Pulmonary artery endothelial cell (primary cell): ENCODE results near the gene DTD1. TPM values are rescaled to one million over a fixed set of nuclear protein-coding genes. Genes with fewer than 3 reads are reported as not detected.
A peak's percentile ranks its signal among the peaks of the same experiment; 100 is the strongest.

Experiments
- DNase-seq: peaks from one replicate; pipeline ENCODE4 v3.0.0-alpha.2; 2011; ENCODE audit warnings: low read depth, low spot score
- total RNA-seq: library from RNA; depleted of rRNA; stranded (reverse); fragments of >200 nt; gene quantifications from 2 replicates; pipeline ENCODE4 v1.2.3, GENCODE V29; 2014

The DTD1 gene
- total RNA-seq, 1 donor from 2014 or later: 146 TPM

DNA sequence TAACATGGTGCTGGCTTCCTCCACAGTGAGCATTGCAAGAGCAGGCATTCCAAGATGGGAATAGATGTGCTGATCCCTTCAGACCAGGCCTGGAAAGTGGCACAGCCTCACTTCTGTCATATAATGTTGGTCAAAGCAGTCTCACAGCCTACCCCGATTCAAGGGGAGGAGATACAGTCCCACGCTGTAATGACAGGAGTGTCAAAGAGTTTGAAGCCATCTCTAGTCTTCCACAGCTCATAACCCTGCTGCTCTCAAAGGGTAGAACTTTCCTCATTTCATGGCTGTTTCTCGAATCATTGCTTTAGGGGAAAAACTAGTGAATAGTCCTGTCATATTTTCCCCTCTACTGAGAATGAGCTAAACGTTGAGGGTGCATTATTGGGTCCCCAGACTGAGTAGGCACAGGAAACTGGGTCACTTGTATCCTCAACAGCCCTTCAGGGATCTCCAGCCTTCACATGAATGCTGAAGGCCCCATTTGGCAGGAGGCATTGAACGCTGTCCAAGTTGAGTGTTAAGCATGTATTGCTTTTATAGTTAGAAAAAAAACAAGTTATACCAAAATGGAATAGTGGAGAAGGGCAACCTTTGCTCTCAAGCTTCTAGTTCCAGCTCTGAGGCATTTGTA is 27.3 kb downstream of the DTD1 start:
- DNase-seq: no peak

DNA sequence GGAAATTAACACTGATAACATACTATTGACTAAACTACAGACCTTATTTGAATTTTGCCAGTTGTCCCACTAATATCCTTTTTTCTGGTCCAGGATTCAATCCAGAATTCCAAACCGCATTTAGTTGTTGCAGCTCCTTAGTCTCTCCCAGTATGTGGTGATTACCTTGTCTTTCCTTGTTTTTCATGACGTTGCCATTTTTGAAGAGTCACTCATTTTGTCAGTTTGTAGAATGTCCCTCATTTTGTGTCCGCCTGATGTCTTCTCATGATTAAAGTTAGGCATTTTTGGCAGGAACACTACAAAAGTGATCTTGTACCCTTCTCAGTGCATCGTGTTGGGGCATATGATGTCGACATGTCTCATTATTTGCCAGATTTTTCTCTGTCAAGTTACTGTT is 33.1 kb downstream of the DTD1 start:
- DNase-seq: no peak

DNA sequence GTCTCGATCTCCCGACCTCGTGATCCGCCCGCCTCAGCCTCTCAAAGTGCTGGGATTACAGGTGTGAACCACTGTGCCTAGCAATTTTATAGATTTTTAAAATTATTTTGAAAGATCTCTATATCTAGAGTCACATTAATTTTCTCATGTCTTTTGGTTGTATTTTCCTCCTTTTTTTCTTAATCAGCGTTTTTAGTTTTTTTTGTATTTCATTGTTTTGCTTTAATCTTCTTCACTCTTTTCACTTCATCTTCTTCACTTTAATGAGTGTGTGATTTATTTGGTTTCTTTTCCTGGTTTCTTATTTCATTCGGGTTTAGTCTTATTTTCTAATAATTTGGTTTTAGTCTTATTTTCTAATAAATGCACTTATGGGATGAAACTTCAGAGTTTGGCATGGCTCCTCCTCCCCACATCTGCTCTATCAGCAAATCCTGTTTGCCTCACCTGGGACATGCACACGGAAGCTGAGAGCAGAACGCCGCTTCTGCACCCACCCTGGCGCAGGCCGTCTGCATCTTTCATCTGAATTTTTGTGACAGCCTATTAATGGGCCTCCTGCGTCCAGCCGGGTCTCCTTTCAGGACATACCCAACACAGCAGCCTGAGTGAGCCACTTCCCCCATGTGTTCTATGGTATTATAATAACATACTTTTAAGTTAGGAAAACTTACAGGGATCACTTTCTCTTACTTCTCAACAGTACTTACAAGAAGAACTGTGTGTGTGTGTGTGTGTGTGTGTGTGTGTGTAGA is 35.5 kb downstream of the DTD1 start:
- DNase-seq: no peak

DNA sequence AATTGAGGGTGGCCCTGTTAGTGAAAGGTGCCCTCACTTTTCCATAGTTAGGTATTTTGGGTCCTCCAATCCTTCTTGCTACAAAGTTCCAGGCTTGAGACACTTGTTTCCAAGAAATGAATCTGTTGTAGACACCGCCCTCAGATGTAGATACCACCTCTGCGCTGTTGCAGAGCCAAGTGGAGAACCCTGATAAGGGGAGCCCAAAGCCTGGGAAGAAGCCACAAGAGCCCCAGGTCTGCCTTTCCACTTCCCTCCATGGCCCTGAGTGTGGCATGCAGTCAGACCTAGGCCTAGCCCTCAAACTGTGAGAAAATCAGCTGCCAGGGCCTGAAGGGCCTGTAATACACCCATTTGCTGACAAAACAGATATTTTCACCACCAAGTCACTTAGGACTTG is 37.1 kb downstream of the DTD1 start:
- no peak for DNase-seq

DNA sequence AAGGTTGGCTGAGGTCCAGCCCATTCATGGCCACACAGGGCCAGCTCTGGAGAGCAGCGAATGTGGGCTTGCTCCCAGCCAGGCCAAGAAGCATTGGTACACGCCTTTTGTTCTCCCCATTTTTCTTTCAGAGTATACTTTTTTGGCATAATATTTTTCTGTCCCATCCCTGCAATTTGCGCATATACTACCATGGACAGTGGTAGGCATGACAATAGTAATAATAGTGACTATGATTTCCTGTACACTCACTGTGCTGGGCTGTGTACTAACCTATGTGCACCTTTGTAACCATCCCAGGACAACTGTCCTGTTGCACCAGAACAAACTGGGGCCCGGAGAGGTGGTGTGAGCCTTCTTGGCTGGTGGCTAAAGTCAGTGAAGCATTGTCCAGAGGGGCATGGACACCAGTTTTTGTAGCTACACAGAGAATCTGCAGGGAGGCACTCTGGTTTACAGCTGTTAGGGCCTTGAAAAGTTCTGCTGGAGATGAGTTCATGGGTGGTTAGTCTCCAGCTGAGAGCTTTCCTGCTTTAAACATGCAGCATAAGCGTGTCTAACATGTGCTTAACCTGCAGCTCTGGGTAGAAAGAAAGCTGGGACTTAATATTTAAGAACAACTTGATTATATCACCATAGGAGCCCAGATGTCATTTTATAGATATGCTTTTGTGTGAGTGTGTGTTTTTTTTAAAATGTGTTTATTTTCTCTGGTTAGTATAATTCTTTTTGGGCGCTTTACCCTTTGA is 38.2 kb downstream of the DTD1 start:
- DNase-seq: no peak

DNA sequence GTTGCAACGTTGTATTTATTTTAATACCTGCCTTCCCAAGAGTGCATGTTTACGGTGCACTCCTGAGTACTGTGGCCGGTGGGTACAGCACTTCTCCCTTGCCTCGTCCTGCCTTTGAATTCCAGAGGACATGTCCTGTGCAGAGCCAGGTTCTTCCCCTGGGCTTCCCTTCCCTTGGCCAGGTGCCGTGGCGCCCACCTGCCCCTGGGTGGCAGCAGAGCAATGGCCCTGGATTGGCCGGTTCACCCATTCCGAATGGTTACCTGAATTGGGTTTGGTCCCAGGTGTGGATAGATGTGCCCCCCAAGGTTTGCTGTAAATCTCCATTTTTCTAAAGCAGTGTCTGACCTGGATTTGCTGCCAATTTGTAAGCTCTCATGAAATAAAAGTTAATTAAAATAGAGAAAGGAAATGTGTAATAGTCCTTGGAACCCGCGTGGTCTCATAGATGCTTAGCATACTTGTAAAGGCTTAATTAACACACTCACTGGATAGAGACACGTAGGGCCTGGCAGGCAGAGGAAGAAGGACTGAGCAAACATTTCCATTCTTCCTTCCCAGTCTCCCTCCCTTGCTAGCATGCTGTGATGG is 40.6 kb downstream of the DTD1 start:
- no peak for DNase-seq

DNA sequence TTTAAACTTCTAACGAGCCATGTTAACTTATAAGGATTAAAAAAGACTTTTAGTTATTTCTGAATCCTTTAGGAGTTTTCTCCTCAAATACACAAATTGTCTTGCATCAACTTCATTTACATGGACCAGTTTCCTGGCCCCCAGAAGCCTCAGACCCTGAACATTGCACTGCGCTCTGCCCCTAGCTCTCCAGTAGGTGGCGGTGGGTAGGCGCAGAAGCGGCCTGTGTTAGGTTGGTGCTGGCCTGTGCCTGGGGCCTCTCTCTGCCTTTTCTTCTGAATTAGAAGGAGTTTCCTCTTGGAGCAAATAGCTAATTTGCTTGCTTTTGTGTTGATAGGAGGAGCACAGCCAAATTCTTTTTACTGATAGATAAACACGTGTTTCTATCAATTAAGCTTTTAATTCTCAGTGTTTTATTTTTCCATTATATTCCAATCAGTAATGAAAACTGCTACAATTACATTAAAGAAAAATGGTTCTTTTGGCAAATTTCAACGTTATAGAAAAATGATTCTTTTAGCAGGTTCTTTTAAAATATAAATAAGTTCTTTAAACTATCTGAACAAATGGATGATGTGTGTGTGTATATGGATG is 44.4 kb downstream of the DTD1 start:
- DNase-seq: peak; percentile 17

DNA sequence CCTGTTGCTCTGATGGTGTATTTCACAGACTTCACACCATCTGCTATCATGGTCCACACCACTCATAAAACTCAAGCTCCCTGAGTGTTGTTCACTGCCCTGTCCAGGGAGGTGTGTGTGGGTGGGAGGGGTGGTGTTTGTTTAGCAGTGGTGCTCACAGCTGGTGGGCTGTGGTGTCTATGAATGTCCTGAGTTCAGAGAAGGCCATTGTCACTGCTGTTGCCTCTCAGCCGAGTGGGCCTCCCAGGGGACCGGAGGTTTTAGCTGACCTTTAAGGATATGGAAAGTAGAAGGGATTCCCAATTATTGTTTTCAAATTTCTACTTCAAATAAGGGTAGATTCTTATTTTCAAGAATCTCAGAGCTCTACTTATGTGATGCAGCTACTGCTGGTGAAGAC is 45.6 kb downstream of the DTD1 start:
- no peak for DNase-seq

DNA sequence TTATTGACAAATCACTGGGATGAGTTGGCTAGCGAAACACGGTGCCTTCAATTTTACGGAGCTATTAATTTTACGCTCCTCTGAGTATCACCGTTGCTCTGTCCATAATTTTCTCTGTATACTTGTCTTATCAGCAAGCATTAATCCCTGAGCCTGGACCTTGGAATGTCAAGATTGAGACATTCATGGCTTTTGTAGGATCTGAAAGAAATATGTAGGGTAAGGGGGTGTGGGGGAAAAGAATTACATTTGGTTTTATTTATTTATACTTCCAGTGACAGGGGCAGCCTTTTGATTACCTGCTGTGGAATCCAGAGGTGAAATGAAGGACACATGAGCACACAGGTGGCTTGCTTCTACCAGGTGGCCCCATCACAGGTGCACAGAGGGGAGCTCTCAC is 46.6 kb downstream of the DTD1 start:
- DNase-seq: no peak

DNA sequence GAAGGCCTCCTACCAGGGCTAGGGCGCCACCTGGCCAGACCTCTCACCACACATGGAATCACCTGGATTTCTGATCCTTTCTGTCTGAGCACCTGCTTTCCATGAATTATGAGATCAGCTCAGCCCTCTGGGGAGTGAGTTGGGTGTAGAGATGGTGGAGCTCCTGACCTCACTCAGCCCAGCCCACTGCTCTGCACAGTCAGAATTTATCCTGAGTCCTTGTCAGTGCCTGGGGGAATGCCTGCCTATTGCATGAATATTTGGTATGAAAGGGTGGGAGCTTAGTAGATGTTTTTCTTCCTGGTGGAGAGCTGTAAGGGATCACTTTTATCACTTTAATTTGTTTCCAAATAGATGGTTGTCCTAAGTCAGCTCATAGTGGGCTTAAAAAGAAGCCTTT is 47.5 kb downstream of the DTD1 start:
- no peak for DNase-seq

DNA sequence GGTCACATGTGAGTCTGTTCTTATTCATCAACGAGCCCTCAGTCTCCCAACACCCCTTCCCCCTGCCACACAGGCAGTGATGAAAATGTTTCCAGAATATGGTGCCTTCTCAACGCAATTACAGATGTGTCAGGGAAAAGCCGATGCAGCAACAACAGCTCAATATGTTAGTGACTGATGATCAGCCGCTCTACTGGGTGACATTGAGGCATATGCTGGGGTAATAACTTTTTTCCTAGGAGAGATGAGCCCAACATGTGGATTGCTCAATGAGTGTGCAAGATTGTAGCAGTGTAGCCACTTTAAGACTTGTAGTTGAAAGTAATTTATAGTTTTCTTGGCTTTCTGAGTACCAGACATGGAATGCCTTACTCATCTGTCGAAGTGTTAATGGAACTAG is 49.4 kb downstream of the DTD1 start:
- DNase-seq: no peak

DNA sequence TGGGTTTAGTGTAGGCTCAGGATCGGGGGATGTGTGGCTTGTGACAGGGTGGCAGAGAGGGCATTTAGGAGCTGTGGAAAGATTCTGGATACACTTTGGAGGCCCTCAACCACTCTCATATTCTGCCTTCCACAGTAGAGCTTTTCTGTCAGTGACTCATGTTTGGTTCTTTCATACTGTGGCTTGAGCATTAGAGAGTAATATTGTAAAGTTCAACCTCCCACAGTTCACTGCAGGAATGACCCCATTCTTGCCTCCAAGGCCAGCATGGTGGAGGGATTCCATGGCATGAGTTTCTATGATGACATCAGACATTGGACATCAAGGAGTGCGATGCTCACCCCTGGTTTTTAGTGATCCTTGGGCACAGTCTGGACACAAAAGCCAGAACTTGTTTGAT is 50.9 kb downstream of the DTD1 start:
- no peak for DNase-seq

DNA sequence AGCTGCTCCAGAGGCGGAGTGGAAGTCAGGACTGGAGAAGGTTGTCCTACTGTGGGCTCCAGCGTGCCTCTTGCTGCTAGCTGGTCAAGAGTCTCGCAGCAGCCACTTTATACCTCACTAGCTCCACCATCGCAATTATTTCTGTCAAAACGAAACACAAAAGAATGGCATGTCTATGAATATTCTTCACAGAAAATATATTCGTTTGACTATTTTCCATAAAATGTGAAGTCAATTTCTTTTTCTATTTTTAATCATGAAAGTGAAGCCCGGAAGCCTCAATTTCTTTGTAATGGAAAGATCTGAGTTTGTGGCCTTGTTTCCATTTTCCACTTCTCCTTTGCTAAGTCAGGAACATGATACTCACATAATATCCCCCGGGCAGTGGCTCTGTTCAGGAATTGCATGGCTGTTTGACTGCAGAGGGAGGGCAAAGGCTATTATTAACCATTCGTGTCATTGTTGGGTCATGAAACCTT is 51.7 kb downstream of the DTD1 start:
- DNase-seq: no peak

DNA sequence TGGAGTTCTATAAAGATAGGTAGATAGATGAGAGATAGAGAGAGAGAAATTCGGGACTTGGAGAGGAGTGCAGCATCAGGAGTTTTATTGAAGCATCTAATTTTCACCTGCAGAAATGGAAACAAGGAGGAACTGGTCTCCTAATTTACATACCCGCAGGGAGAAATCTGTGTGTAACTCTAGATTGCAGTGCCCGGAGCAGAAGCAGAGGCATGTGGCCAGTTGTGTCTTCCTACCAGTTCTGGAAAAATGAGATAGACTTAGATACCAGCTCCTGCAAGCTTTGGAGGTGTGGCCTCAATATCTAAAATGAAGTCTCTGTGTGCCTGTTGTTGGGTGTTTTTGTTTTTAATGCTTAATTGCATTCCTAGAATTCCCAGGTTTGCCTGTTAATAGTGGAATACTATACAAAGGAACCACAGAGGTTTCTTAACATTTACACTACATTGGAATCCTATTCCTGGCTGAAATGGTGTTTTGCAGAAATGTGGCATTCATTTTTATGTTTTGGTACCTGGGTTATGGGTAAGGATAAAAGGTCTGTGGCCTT is 57.4 kb downstream of the DTD1 start:
- no peak for DNase-seq

DNA sequence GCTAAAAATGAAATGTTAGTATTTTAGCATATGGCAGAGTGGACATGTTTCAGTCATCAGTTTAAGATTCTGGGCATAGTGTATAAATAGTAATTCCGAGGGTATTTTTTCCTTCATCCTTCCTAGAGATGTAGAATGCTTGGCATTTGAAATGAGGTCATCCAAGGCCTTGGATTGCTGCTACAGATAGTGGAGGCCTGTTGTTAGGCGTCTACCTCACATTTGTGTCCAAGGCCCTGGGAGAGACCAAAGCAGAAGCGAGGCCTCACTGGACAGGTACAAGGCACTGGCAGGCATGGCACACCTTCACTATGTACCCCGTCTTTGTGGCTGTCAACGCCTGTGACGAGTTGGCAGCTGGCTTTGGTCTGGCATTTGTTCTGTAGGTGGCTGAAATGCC is 58.0 kb downstream of the DTD1 start:
- no peak for DNase-seq

DNA sequence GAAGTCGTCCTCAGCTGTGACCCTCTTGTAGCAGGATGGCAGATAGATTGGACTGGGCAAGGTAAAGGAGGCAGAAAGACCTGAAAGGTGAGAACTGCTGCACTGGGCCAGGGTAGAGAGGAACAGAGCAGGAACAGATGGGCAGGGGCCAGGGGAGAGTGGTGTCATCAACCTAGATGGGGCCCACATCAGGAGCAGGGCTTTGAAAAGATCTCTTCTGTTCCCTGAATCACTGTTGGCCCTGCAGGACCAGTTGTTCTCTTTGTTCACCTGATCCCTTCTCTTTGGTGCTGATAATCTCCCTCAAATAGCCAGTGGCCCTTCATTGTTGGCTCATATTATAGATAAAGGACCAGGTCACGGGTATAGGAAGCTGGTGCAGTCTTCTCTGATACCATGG is 59.9 kb downstream of the DTD1 start:
- no peak for DNase-seq

DNA sequence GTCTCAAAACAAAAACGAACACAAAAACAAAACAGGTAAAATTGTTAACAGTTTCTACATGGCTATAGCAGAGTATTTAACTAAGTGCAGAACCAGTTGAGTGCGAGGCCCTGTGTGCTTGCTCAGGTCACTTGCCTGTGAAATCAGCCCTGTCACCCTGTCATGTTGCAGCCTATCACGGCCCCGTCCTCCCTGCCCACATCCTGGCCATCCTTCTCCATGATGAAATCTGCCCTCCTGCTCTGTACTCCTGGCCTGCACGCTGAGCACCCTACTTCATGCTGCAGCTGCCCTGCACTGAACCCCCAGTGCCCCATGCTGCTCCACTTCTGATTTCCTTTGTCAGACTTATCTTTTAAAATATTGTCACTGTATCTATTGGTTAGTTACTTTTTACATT is 62.4 kb downstream of the DTD1 start:
- no peak for DNase-seq

DNA sequence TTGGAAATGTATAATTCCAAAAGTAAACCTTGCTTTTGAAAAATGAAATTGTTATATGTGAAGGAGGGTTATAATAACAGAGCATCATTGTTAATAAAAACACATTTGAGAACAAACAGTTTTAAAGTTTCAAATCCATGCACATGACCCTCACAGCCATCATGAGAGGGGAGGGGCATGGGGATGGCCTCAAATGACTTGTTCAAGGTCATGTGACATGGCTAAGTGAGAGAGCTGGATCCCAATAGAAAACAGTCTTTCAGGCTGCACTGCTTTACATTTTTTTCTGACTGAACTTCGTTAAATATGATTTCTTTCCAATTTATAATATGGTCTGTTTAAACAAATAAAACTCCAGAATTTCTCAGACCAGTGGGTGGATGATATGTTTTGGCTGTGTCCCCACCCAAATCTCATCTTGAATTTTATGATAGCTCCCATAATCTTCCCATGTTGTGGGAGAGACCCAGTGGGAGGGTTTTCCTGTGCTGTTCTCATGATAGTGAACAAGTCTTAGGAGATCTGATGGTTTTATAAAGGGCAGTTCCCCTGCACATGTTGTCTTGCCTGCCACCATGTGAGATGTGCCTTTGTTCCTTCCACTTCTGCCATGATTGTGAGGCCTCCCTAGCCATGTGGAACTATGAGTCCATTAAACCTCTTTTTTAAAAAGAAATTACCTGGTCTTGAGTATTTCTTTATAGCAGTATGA is 66.0 kb downstream of the DTD1 start:
- no peak for DNase-seq

DNA sequence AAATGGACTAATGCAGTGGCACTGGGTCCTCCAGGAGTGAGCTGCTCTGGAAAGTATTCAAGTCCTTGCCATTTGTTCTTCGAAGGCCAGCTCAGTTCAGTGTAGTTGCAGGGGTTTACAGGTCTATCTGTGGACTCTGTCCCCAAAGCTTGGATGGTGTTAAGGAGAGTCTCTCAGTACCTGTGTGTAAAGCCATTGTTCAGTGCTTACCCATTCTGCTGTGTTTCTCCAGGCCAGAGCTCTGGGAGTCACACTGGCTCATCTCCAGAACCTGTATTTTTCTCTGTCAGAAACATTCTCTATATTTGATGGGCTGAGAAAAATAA is 66.6 kb downstream of the DTD1 start:
- DNase-seq: no peak

DNA sequence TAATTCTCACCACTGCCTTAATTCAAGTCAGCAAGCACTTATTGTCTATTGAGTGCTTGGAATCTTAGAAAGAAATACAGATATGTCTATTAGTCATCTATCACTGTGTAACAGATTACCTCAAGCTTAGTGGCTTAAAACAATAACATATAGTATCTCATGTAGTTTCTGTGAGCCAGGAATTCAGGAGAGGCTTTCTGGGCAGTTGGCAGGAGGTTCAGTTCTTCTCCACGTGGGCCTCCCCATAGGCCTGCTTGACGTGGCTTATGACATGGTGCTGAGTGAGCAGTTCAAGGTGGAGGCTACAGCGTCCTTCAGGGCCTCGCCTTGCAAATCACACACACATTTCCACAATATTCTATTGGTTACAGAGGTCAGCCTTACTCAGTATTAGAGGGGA is 69.7 kb downstream of the DTD1 start:
- no peak for DNase-seq
